ENCODE data around the gene ZNF618. TPM values are rescaled to one million over a fixed set of nuclear protein-coding genes. Genes with fewer than 3 reads are reported as not detected.

ZNF618 gene
- polyA plus RNA-seq, 1 of the 3 experiments (the other 2 are of a cell fraction) = 6.2 TPM

DNA sequence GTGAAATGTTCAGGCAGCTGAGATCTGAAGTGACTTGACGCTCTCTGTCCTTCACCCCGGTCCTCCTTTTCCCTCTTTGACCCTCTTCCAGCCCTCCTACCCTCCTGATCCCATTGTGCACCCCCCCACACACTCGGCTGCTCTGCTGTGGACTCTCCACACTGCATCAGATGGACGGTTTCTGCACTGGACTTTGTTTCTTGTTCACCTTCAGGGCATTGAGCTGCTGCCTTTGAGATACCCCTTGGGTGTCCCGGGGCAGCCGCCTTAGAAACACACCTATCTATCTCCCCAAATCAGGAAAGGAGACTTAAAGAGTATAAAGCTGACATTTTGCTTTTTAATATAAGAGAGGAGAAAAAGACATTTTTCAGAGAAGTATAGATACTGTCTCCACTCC is 174.5 kb downstream of the ZNF618 start:
- Histone ChIP-seq H3F3A (replicated peaks; ENCODE audit: insufficient read depth) (no peaks in the 10 kb centered on the region), H3K4me3 (ENCODE audit: low read depth in 2 of 2, low read length in 1 of 2) (no peak overlapping the region), H3K9me2 (no peaks in the 10 kb centered on the region), H3K9me3 (no peaks in the 10 kb centered on the region), H3K4me1 (ENCODE audit: control insufficient read depth in 1 of 2, insufficient read depth in 2 of 2, low read depth in 1 of 2, low read length in 1 of 2) (no peaks in the 10 kb centered on the region), H3K27me3 (ENCODE audit: insufficient read depth) (no peaks in the 10 kb centered on the region), H3K27ac (ENCODE audit: low read depth in 2 of 2, low read length in 1 of 2) (no peak overlapping the region), H3K36me3 (replicated peaks in 1 of 2; ENCODE audit: control insufficient read depth in 1 of 2, insufficient read depth in 2 of 2, low read length in 1 of 2) (peaks cover 14 to 49% of the 10 kb centered on the region in 2 experiments), H3K9ac (no peak overlapping the region), H2AFZ (ENCODE audit: low read depth) (no peak overlapping the region), H4K20me1 (ENCODE audit: insufficient read depth) (no peaks in the 10 kb centered on the region), H3K4me2 (no peak overlapping the region), H3K79me2 (ENCODE audit: insufficient read depth) (no peaks in the 10 kb centered on the region)
- ChIA-PET POLR2A (no interaction called here), CTCF (interaction anchor here (0.9 to 1.0 kb wide), 2 partner anchors 313 to 392 kb away, joined by 3 read pairs; no protein-coding TSS in a partner anchor)
- TF ChIP-seq EP300 (IDR thresholded peaks at IDR 0.05; ENCODE audit: borderline replicate concordance in 1 of 2, low read depth in 1 of 2, low read length in 1 of 2) (no peak), NRF1 (IDR thresholded peaks at IDR 0.05; ENCODE audit: low read depth, low read length) (no peak), RFX5 (IDR thresholded peaks at IDR 0.05; ENCODE audit: low read length) (no peak), SMC3 (IDR thresholded peaks at IDR 0.05; ENCODE audit: low read depth, low read length) (no peak)
- TF ChIP-seq, protein P1, sequence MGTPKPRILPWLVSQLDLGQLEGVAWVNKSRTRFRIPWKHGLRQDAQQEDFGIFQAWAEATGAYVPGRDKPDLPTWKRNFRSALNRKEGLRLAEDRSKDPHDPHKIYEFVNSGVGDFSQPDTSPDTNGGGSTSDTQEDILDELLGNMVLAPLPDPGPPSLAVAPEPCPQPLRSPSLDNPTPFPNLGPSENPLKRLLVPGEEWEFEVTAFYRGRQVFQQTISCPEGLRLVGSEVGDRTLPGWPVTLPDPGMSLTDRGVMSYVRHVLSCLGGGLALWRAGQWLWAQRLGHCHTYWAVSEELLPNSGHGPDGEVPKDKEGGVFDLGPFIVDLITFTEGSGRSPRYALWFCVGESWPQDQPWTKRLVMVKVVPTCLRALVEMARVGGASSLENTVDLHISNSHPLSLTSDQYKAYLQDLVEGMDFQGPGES (IDR thresholded peaks at IDR 0.05; ENCODE audit: low read depth, low read length) = no peak
- TF ChIP-seq, protein P2, sequence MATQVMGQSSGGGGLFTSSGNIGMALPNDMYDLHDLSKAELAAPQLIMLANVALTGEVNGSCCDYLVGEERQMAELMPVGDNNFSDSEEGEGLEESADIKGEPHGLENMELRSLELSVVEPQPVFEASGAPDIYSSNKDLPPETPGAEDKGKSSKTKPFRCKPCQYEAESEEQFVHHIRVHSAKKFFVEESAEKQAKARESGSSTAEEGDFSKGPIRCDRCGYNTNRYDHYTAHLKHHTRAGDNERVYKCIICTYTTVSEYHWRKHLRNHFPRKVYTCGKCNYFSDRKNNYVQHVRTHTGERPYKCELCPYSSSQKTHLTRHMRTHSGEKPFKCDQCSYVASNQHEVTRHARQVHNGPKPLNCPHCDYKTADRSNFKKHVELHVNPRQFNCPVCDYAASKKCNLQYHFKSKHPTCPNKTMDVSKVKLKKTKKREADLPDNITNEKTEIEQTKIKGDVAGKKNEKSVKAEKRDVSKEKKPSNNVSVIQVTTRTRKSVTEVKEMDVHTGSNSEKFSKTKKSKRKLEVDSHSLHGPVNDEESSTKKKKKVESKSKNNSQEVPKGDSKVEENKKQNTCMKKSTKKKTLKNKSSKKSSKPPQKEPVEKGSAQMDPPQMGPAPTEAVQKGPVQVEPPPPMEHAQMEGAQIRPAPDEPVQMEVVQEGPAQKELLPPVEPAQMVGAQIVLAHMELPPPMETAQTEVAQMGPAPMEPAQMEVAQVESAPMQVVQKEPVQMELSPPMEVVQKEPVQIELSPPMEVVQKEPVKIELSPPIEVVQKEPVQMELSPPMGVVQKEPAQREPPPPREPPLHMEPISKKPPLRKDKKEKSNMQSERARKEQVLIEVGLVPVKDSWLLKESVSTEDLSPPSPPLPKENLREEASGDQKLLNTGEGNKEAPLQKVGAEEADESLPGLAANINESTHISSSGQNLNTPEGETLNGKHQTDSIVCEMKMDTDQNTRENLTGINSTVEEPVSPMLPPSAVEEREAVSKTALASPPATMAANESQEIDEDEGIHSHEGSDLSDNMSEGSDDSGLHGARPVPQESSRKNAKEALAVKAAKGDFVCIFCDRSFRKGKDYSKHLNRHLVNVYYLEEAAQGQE (IDR thresholded peaks at IDR 0.05; ENCODE audit: low read depth, low read length) = no peak
- TF ChIP-seq, protein P3, sequence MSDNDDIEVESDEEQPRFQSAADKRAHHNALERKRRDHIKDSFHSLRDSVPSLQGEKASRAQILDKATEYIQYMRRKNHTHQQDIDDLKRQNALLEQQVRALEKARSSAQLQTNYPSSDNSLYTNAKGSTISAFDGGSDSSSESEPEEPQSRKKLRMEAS (IDR thresholded peaks at IDR 0.05; ENCODE audit: low read depth) = no peak
- 98% methylated on average over 6 of the region's 6 CpGs for WGBS (ENCODE audit: low lambda C conversion rate)
- no peak for DNase-seq

DNA sequence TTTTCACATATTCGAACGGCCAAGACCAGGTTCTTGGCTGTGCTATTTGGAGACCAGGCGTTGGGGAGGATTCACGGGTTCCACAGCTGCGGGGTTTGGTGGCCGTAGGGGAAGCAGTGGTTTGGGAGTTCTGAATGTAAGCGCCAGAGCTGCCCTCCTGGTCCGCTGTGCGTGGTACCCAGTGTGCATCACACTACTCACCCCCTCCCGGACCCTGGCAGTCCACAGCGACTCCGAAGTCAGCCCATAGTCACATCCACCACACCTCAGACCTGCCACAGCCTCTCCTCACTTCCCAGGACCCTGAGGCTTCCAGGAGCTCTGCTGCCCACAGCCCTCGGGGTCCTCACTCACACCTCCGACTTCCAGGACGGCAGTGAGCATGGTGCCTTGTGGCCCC is 175.2 kb downstream of the ZNF618 start:
- DNase-seq = no peak
- WGBS (ENCODE audit: low lambda C conversion rate) = 96% methylated on average over 14 of the region's 15 CpGs
- Histone ChIP-seq H3K4me3 (ENCODE audit: low read depth in 2 of 2, low read length in 1 of 2) (no peak overlapping the region), H3K36me3 (replicated peaks in 1 of 2; ENCODE audit: control insufficient read depth in 1 of 2, insufficient read depth in 2 of 2, low read length in 1 of 2) (peaks cover 14 to 48% of the 10 kb centered on the region in 2 experiments), H3K79me2 (ENCODE audit: insufficient read depth) (no peaks in the 10 kb centered on the region), H3K4me2 (no peak overlapping the region), H2AFZ (ENCODE audit: low read depth) (no peak overlapping the region), H3K9me3 (no peaks in the 10 kb centered on the region), H3K27ac (ENCODE audit: low read depth in 2 of 2, low read length in 1 of 2) (no peak overlapping the region), H3K9ac (no peak overlapping the region), H3K27me3 (ENCODE audit: insufficient read depth) (no peaks in the 10 kb centered on the region), H3F3A (replicated peaks; ENCODE audit: insufficient read depth) (no peaks in the 10 kb centered on the region), H4K20me1 (ENCODE audit: insufficient read depth) (no peaks in the 10 kb centered on the region), H3K9me2 (no peaks in the 10 kb centered on the region), H3K4me1 (ENCODE audit: control insufficient read depth in 1 of 2, insufficient read depth in 2 of 2, low read depth in 1 of 2, low read length in 1 of 2) (no peaks in the 10 kb centered on the region)
- ChIA-PET CTCF (interaction anchor here (0.9 to 1.0 kb wide), 2 partner anchors 314 to 393 kb away, joined by 3 read pairs; no protein-coding TSS in a partner anchor), POLR2A (no interaction called here)
- TF ChIP-seq JUND (IDR thresholded peaks at IDR 0.05) (no peak), MXI1 (IDR thresholded peaks at IDR 0.05; ENCODE audit: low read depth, low read length) (no peak), POLR2AphosphoS5 (IDR thresholded peaks at IDR 0.05; ENCODE audit: low read depth, low read length) (no peak), FOXJ3 (CRISPR knock-in tag; IDR thresholded peaks at IDR 0.05) (no peak), TEAD4 (IDR thresholded peaks at IDR 0.05; ENCODE audit: borderline replicate concordance, insufficient read depth) (no peak), TCF12 (IDR thresholded peaks at IDR 0.05) (no peak), SIN3A (IDR thresholded peaks at IDR 0.05; ENCODE audit: borderline replicate concordance, low read depth, low read length) (no peak), SMC3 (IDR thresholded peaks at IDR 0.05; ENCODE audit: low read depth, low read length) (no peak), GATA2 (CRISPR knock-in tag; IDR thresholded peaks at IDR 0.05) (no peak), FOXM1 (IDR thresholded peaks at IDR 0.05; ENCODE audit: low read depth) (no peak), NRF1 (IDR thresholded peaks at IDR 0.05; ENCODE audit: low read depth, low read length) (no peak), EP300 (IDR thresholded peaks at IDR 0.05; ENCODE audit: borderline replicate concordance in 1 of 2, low read depth in 1 of 2, low read length in 1 of 2) (no peak)
- TF ChIP-seq, protein P3 (IDR thresholded peaks at IDR 0.05; ENCODE audit: low read depth) = no peak
- TF ChIP-seq, protein P4, sequence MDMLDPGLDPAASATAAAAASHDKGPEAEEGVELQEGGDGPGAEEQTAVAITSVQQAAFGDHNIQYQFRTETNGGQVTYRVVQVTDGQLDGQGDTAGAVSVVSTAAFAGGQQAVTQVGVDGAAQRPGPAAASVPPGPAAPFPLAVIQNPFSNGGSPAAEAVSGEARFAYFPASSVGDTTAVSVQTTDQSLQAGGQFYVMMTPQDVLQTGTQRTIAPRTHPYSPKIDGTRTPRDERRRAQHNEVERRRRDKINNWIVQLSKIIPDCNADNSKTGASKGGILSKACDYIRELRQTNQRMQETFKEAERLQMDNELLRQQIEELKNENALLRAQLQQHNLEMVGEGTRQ (IDR thresholded peaks at IDR 0.05; ENCODE audit: borderline replicate concordance, low read depth, low read length) = no peak
- TF ChIP-seq, protein P5, sequence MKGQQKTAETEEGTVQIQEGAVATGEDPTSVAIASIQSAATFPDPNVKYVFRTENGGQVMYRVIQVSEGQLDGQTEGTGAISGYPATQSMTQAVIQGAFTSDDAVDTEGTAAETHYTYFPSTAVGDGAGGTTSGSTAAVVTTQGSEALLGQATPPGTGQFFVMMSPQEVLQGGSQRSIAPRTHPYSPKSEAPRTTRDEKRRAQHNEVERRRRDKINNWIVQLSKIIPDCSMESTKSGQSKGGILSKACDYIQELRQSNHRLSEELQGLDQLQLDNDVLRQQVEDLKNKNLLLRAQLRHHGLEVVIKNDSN (IDR thresholded peaks at IDR 0.05; ENCODE audit: borderline replicate concordance, low read depth) = no peak
- TF ChIP-seq, protein P6, sequence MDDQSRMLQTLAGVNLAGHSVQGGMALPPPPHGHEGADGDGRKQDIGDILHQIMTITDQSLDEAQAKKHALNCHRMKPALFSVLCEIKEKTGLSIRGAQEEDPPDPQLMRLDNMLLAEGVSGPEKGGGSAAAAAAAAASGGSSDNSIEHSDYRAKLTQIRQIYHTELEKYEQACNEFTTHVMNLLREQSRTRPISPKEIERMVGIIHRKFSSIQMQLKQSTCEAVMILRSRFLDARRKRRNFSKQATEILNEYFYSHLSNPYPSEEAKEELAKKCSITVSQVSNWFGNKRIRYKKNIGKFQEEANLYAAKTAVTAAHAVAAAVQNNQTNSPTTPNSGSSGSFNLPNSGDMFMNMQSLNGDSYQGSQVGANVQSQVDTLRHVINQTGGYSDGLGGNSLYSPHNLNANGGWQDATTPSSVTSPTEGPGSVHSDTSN (IDR thresholded peaks at IDR 0.05) = no peak
